Neuron (in vitro differentiated cells): ENCODE data around the gene DRC7.

ENCODE experiments used
- H2AFZ ChIP-seq: one replicate; pipeline ENCODE4 v1.6.1; 2013; ENCODE audit warnings: low read depth, mild to moderate bottlenecking, inconsistent platforms, low read length, moderate library complexity
- H3K27me3 ChIP-seq: one replicate; pipeline ENCODE4 v1.6.1; 2013; ENCODE audit warnings: low read length; ENCODE audit not compliant: insufficient read depth
- H3K36me3 ChIP-seq: one replicate; pipeline ENCODE4 v1.6.1; 2013; ENCODE audit warnings: low read length; ENCODE audit not compliant: insufficient read depth
- H3K4me1 ChIP-seq: one replicate; pipeline ENCODE4 v1.6.1; 2013; ENCODE audit warnings: low read length; ENCODE audit not compliant: insufficient read depth
- H3K4me3 ChIP-seq: 2 replicates; pipeline ENCODE4 v1.5.1; 2013; ENCODE audit warnings: mild to moderate bottlenecking, low read length, moderate library complexity
- H3K9me3 ChIP-seq: one replicate; pipeline ENCODE4 v1.6.1; 2013; ENCODE audit warnings: low read length

DRC7 gene

GRCh38 chr16:57688487-57688986, 6.1 kb upstream of the DRC7 start:
- Histone ChIP-seq H3K4me1 (peaks cover 5% of the 10 kb centered on the region), H2AFZ (no peak overlapping the region), H3K4me3 (no peak overlapping the region), H3K9me3 (no peaks in the 10 kb centered on the region), H3K36me3 (no peaks in the 10 kb centered on the region), H3K27me3 (peaks cover 3% of the 10 kb centered on the region)

GRCh38 chr16:57688987-57689761, 5.4 kb upstream of the DRC7 start:
- Histone ChIP-seq H3K4me3 (no peak overlapping the region), H3K9me3 (no peaks in the 10 kb centered on the region), H3K36me3 (no peaks in the 10 kb centered on the region), H3K27me3 (peaks cover 3% of the 10 kb centered on the region), H2AFZ (no peak overlapping the region), H3K4me1 (peaks cover 5% of the 10 kb centered on the region)

- peaks cover 3% of the 10 kb centered on the region for H3K27me3 ChIP-seq
- no peaks in the 10 kb centered on the region for H3K36me3 ChIP-seq
- H2AFZ ChIP-seq, result no peak overlapping the region
- H3K4me1 ChIP-seq, result peaks cover 5% of the 10 kb centered on the region
- H3K4me3 ChIP-seq, result no peak overlapping the region
- no peaks in the 10 kb centered on the region for H3K9me3 ChIP-seq
Observed at GRCh38 chr16:57689762-57690558, 4.6 kb upstream of the DRC7 start.

- no peak overlapping the region for H3K4me3 ChIP-seq
- H3K27me3 ChIP-seq, result peaks cover 3% of the 10 kb centered on the region
- peaks cover 5% of the 10 kb centered on the region for H3K4me1 ChIP-seq
- H2AFZ ChIP-seq, result no peak overlapping the region
- H3K9me3 ChIP-seq, result no peaks in the 10 kb centered on the region
- H3K36me3 ChIP-seq, result no peaks in the 10 kb centered on the region
Observed at GRCh38 chr16:57690782-57691471, 3.7 kb upstream of the DRC7 start.

- Histone ChIP-seq H3K9me3 (no peaks in the 10 kb centered on the region), H3K4me1 (peaks cover 5% of the 10 kb centered on the region), H3K36me3 (no peaks in the 10 kb centered on the region), H3K27me3 (no peaks in the 10 kb centered on the region), H3K4me3 (no peak overlapping the region), H2AFZ (no peak overlapping the region)
Observed at GRCh38 chr16:57692636-57693035, 2.0 kb upstream of the DRC7 start.

- no peaks in the 10 kb centered on the region for H3K9me3 ChIP-seq
- no peaks in the 10 kb centered on the region for H3K36me3 ChIP-seq
- H3K27me3 ChIP-seq, result no peaks in the 10 kb centered on the region
- H2AFZ ChIP-seq, result no peak overlapping the region
- no peak overlapping the region for H3K4me3 ChIP-seq
- H3K4me1 ChIP-seq, result peaks cover 5% of the 10 kb centered on the region
Observed at GRCh38 chr16:57693550-57693949, 1.1 kb upstream of the DRC7 start.

GRCh38 chr16:57694231-57694724, 328 bp upstream of the DRC7 start:
- Histone ChIP-seq H3K9me3 (no peaks in the 10 kb centered on the region), H3K27me3 (peaks cover 3% of the 10 kb centered on the region), H3K36me3 (no peaks in the 10 kb centered on the region), H3K4me1 (peaks cover 5% of the 10 kb centered on the region), H2AFZ (no peak overlapping the region), H3K4me3 (no peak overlapping the region)

- H3K9me3 ChIP-seq, result no peaks in the 10 kb centered on the region
- H3K27me3 ChIP-seq, result peaks cover 3% of the 10 kb centered on the region
- H3K36me3 ChIP-seq, result no peaks in the 10 kb centered on the region
- no peak overlapping the region for H2AFZ ChIP-seq
- H3K4me3 ChIP-seq, result no peak overlapping the region
- peaks cover 2% of the 10 kb centered on the region for H3K4me1 ChIP-seq
Observed at GRCh38 chr16:57695680-57696069, 1.1 kb downstream of the DRC7 start.

GRCh38 chr16:57696240-57696639, 1.6 kb downstream of the DRC7 start:
- H3K9me3 ChIP-seq, result no peaks in the 10 kb centered on the region
- H3K4me1 ChIP-seq, result peaks cover 8% of the 10 kb centered on the region
- H2AFZ ChIP-seq, result no peak overlapping the region
- no peaks in the 10 kb centered on the region for H3K36me3 ChIP-seq
- H3K4me3 ChIP-seq, result no peak overlapping the region
- peaks cover 3% of the 10 kb centered on the region for H3K27me3 ChIP-seq

GRCh38 chr16:57697896-57698537, 3.4 kb downstream of the DRC7 start:
- peaks cover 3% of the 10 kb centered on the region for H3K27me3 ChIP-seq
- H2AFZ ChIP-seq, result no peak overlapping the region
- no peaks in the 10 kb centered on the region for H3K36me3 ChIP-seq
- no peaks in the 10 kb centered on the region for H3K9me3 ChIP-seq
- H3K4me1 ChIP-seq, result peaks cover 17% of the 10 kb centered on the region
- no peak overlapping the region for H3K4me3 ChIP-seq

- Histone ChIP-seq H3K27me3 (peaks cover 3% of the 10 kb centered on the region), H3K4me3 (no peak overlapping the region), H3K4me1 (peaks cover 17% of the 10 kb centered on the region), H2AFZ (no peak overlapping the region), H3K36me3 (no peaks in the 10 kb centered on the region), H3K9me3 (no peaks in the 10 kb centered on the region)
Observed at GRCh38 chr16:57698812-57699405, 4.3 kb downstream of the DRC7 start.

- Histone ChIP-seq H3K4me1 (peaks cover 17% of the 10 kb centered on the region), H3K27me3 (peaks cover 3% of the 10 kb centered on the region), H2AFZ (no peak overlapping the region)
Observed at GRCh38 chr16:57699481-57699880, 4.9 kb downstream of the DRC7 start.

More at GRCh38 chr16:57699481-57699880, 4.9 kb downstream of the DRC7 start:
- Histone ChIP-seq H3K4me3 (no peak overlapping the region), H3K9me3 (no peaks in the 10 kb centered on the region), H3K36me3 (no peaks in the 10 kb centered on the region)
